AG04449 (cell line): ENCODE data around the gene HDAC4.

Source experiments
- CTCF ChIA-PET: fragments of 350-600 bp; formaldehyde crosslinking; extraction: SDS; loops from one replicate; lab custom pipeline; 2021; ENCODE audit warnings: antibody characterized with exemption; lab: Yijun Ruan, JAX
- POLR2A ChIA-PET: fragments of 400-600, 350-600 bp; formaldehyde crosslinking; extraction: SDS; loops from one replicate; lab custom pipeline; 2020; ENCODE audit warnings: antibody characterized with exemption, inconsistent platforms; lab: Yijun Ruan, JAX
- DNase-seq: peaks from one replicate; pipeline ENCODE4 v3.0.0-alpha.2; 2010; ENCODE audit warnings: low read depth, low spot score
- H3K4me3 ChIP-seq: 2 replicates; pipeline ENCODE4 v1.5.1; 2011; ENCODE audit warnings: low read depth, mild to moderate bottlenecking, control low read depth, low read length
- TF ChIP-seq, protein P1 (sequence below): IDR thresholded peaks from one replicate; pipeline ENCODE4 v1.5.1; 2011; ENCODE audit warnings: mild to moderate bottlenecking, moderate library complexity, low read length, control low read depth, inconsistent platforms; ENCODE audit not compliant: insufficient read depth; ENCODE audit errors: missing control alignments

The HDAC4 gene

DNA sequence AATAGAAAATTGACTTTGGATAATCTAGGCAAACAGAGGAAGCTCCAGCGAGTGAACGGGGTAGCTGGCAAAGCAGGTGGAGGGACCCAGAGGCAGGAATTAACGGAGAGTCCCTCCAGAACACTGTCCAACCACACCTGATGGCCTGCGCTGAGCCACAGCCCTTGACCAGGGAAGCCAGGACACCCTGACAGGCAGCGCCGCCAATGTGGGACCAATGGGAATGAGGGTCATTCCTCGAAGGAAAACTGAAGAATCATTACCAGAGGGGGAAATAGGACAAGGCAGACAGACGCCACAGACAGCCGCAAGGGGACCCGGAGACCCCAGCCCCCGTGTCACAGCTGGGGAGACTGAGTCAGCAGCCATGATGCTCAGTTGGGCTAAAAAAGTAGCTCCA is 40.8 kb downstream of the HDAC4 start:
- CTCF ChIA-PET: no interaction called here
- H3K4me3 ChIP-seq: no peak overlapping the region
- TF ChIP-seq, protein P1, sequence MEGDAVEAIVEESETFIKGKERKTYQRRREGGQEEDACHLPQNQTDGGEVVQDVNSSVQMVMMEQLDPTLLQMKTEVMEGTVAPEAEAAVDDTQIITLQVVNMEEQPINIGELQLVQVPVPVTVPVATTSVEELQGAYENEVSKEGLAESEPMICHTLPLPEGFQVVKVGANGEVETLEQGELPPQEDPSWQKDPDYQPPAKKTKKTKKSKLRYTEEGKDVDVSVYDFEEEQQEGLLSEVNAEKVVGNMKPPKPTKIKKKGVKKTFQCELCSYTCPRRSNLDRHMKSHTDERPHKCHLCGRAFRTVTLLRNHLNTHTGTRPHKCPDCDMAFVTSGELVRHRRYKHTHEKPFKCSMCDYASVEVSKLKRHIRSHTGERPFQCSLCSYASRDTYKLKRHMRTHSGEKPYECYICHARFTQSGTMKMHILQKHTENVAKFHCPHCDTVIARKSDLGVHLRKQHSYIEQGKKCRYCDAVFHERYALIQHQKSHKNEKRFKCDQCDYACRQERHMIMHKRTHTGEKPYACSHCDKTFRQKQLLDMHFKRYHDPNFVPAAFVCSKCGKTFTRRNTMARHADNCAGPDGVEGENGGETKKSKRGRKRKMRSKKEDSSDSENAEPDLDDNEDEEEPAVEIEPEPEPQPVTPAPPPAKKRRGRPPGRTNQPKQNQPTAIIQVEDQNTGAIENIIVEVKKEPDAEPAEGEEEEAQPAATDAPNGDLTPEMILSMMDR: no peak
- POLR2A ChIA-PET: no interaction called here
- no peak for DNase-seq

DNA sequence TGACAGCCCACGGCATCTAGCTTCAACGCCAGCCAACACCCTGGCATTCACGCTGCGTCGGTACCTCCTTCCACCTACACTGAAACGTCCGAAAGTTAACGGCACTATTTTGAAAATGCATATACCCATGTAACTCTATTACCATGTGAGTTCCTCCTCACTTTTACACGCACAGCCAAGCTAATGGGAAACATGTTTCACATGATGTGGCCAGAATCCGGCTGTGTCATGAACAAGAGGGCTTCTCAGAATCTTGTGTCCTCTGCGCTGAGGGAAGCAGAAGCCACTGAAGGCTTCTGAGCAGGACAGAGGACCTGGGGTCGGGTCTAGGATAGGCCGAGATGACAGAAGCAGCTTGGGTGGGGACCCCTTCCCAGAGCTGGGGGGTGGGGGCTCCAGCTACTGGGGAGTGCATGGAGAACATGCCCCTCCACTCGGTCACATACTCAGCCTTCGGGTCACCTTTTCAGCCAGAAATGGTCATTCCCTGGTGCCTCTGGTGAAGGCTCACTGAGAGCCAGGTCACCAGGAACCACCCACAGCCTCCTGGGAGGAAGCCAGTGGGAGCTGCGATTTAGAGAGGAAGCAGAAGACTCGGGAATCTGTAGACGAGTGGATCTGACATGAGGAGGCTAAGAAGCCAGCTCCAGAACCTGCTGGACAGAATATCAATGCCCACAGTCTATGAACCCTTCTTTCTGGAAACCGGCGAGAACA is 41.5 kb downstream of the HDAC4 start:
- H3K4me3 ChIP-seq: no peak overlapping the region
- ChIA-PET CTCF (interaction anchor here (1.2 kb wide), 1 partner anchor 11 kb away, joined by 4 read pairs; no protein-coding TSS in a partner anchor), POLR2A (no interaction called here)
- TF ChIP-seq, protein P1: no peak
- no peak for DNase-seq

DNA sequence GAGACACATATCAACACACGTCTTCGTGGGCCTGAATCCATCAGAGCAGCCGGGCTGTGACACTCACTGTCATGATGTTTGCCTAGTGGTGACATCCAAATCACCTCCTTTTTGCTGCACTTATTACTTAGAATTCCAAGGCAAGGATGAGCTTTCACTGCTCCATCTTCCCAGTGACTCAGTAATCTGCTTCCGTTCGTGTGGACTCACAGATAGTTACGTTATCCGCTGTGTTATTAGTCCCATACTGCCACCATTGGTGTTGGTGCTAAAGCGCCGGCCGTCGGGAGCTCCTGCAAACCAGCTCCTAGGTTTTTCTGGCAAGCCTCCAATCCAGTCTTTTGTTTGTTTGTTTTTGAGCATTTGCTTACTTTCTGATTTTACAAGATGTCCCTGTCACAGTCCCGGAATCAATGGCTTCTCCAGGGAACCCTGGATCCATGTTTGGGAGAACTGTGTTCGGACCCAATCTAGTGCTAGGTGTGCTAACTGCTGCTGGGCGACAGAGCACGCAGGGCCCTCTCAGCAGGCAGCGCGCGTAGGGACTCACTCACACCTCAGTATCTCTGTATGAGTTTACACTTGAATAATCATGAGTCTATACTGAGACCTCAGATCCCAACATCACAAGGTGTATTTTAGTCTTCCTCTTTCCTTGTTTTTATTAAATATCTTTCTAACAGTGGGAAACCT is 42.6 kb downstream of the HDAC4 start:
- CTCF ChIA-PET: interaction anchor here (0.6 to 1.5 kb wide), 3 partner anchors 10 to 23 kb away, joined by 3 to 5 read pairs (median 4); no protein-coding TSS in a partner anchor

DNA sequence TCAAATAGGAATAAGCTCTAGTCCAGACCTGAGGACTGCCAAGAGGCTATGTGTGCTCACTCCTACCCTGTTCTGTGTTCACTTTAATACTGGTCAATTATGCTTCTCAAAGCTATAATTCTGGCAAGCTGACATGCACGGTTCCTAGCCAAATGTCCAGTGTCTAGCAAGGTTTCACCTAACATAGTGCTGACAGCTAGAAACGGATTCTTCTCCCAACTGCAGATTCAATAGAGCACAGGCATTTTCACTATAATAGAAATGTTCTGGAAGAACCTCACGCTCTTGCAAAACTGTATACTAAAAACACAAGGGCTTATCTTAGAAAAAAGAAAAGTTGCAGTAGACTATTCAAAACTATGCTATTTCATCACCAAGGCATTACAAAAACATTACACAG is 45.1 kb downstream of the HDAC4 start:
- no peak for DNase-seq
- TF ChIP-seq, protein P1: no peak
- ChIA-PET CTCF (interaction anchor here (1.0 to 1.1 kb wide), 2 partner anchors 24 to 26 kb away, joined by 3 read pairs; no protein-coding TSS in a partner anchor), POLR2A (no interaction called here)
- no peak overlapping the region for H3K4me3 ChIP-seq

More for the DNA sequence above, 42.6 kb downstream of the HDAC4 start:
- no peak for DNase-seq
- POLR2A ChIA-PET: no interaction called here
- no peak overlapping the region for H3K4me3 ChIP-seq
- TF ChIP-seq, protein P1: no peak

DNA sequence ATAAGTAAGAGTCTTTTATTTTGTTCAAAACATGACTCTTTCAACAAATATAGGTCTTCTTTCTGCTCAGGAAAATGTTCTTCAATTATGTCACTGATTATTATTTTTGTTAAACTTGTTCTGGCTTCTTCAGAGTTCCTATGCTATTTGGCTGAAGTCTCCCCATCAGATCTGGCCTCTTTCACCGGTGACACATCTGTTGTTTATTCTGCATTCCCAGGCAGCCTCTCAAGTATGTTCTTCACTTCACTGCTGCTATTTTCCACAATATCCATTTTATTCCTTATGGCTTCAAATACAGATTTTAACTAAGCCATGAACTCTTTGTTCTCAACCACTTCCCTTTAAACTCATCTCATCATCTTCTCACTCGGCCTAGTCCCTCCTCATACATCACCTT is 45.7 kb downstream of the HDAC4 start:
- DNase-seq: peak; percentile 9
- ChIA-PET POLR2A (no interaction called here), CTCF (interaction anchor here (1.1 kb wide), 1 partner anchor 23 kb away, joined by 3 read pairs; no protein-coding TSS in a partner anchor)
- no peak overlapping the region for H3K4me3 ChIP-seq
- TF ChIP-seq, protein P1: no peak

DNA sequence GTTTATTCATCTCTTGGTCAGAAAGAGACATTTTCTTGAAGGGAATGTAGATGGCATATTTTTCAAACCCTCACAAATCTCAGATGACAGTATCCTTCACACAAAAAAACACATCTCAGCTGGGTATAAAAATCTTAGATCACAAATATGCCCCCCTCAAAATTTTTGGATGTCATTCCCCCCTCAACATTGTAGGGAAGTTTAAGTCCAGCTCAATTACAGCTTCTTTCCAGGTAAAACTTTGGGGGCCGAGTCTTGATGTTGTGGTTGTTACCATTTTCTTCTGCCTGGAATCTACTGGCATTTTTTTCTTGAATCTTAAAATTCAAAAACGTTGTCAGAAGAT is 46.1 kb downstream of the HDAC4 start:
- ChIA-PET CTCF (no interaction called here), POLR2A (no interaction called here)
- TF ChIP-seq, protein P1: no peak
- no peak for DNase-seq
- no peak overlapping the region for H3K4me3 ChIP-seq
